Neutrophil (primary cell): Measurements from ENCODE around the gene RPS6KA2.

Experiments used
- H3K27ac ChIP-seq: fragments of 200-600 bp; sonication (generic); 2 replicates; pipeline ENCODE4 v1.5.1; 2016; ENCODE audit warnings: mild to moderate bottlenecking, moderate library complexity
- H3K27me3 ChIP-seq: fragments of 200-600 bp; sonication (generic); 2 replicates; pipeline ENCODE4 v1.6.0; 2016; ENCODE audit warnings: mild to moderate bottlenecking
- H3K36me3 ChIP-seq: fragments of 200-600 bp; sonication (generic); 2 replicates; pipeline ENCODE4 v1.5.1; 2017
- H3K4me1 ChIP-seq, 2 experiments: fragments of 200-600 bp in 1 of 2; sonication (generic) in 1 of 2; 1 replicate in 1 of 2; 2 replicates in 1 of 2; pipeline versions ENCODE4 v1.5.1 to v1.6.1; 2013 to 2016; ENCODE audit warnings: low read depth in 1 of 2, low read length in 1 of 2, mild to moderate bottlenecking in 1 of 2, moderate library complexity in 1 of 2; ENCODE audit not compliant: control insufficient read depth in 1 of 2, insufficient read depth in 1 of 2
- H3K4me3 ChIP-seq, 2 experiments: fragments of 200-600 bp in 1 of 2; sonication (generic) in 1 of 2; 1 replicate in 1 of 2; 2 replicates in 1 of 2; pipeline ENCODE4 v1.5.1; 2013 to 2016; ENCODE audit warnings: low read depth in 1 of 2, low read length in 1 of 2, mild to moderate bottlenecking in 1 of 2, moderate library complexity in 1 of 2
- H3K9me3 ChIP-seq: fragments of 200-600 bp; sonication (generic); 2 replicates; pipeline ENCODE4 v1.5.1; 2016
- TF ChIP-seq, protein P1 (sequence below): fragments of 200-600 bp; sonication (generic); IDR thresholded peaks from 2 replicates; pipeline ENCODE4 v1.5.1; 2016; ENCODE audit warnings: antibody characterized with exemption

RPS6KA2 gene

DNA sequence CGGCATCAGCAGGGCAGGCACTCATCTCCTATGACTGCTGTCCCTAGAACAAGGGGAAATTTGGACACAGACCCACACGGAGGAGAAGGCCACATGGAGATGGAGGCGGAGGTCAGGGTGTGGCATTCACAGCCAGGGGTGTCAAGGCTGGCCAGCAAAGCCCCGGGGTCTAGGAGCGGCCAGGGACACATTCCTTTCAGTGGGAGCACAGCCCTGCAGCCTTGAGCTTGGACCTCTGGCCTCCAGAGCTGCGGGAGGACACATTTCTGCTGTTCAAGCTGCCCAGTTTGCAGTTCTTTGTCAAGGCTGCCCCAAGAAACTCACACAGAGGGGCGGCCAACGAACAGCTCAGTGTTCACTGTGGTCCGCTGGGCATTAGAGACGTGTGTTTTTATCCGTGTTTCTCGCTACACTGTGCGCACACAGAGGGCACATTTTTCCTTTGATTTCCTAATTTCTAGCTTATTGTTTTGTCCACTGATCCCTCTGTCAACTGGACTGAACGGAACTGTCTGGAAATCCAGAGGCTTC is 150.9 kb downstream of the RPS6KA2 start:
- Histone ChIP-seq H3K27me3 (no peaks in the 10 kb centered on the region), H3K27ac (no peak overlapping the region), H3K9me3 (no peaks in the 10 kb centered on the region), H3K4me1 (no peaks in the 10 kb centered on the region), H3K4me3 (no peak overlapping the region), H3K36me3 (peaks cover 90% of the 10 kb centered on the region)
- TF ChIP-seq, protein P1, sequence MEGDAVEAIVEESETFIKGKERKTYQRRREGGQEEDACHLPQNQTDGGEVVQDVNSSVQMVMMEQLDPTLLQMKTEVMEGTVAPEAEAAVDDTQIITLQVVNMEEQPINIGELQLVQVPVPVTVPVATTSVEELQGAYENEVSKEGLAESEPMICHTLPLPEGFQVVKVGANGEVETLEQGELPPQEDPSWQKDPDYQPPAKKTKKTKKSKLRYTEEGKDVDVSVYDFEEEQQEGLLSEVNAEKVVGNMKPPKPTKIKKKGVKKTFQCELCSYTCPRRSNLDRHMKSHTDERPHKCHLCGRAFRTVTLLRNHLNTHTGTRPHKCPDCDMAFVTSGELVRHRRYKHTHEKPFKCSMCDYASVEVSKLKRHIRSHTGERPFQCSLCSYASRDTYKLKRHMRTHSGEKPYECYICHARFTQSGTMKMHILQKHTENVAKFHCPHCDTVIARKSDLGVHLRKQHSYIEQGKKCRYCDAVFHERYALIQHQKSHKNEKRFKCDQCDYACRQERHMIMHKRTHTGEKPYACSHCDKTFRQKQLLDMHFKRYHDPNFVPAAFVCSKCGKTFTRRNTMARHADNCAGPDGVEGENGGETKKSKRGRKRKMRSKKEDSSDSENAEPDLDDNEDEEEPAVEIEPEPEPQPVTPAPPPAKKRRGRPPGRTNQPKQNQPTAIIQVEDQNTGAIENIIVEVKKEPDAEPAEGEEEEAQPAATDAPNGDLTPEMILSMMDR, result no peak

DNA sequence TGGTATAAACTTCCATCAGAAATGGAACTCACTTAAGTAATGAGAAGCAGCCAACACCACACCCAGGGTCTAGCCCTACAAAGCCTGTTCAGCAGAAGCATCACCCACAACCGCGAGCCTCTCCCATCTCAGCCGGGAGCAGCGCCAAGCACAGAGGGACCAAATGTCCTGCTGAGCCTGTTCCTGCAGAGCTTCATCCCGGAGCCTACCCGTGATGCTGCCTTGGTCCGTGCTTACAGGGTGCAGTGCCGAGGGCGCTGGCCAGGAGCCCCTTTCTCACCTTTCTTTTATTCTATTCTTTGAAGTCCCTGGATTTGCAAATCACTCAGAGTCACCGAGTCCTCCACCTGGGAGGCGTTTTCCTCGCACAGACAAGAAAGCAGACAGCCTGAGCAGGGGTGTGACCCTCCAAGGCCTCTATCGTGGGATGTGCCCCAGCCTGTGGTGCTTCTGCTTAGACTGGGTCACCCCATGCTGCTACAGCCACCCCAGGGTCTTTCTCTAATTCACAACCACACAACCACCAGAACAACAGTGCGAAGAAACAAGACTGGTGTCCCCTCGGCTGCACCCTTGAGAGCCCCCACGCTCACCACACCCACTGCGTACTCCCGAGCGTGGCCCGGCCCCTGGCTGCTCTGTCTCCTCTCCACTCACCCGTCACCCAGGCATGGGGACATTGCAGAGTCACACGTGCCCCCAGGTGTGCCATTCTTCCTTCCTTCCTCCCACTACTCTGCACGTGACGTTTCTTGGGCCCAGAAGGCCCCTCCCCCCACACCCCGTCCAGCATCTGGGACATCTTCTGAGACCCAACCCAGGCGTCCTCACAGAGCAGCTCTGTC is 152.1 kb downstream of the RPS6KA2 start:
- Histone ChIP-seq H3K9me3 (no peaks in the 10 kb centered on the region), H3K36me3 (peaks cover 99% of the 10 kb centered on the region), H3K27ac (no peak overlapping the region), H3K4me3 (no peak overlapping the region), H3K27me3 (no peaks in the 10 kb centered on the region), H3K4me1 (no peaks in the 10 kb centered on the region)
- TF ChIP-seq, protein P1, result no peak

DNA sequence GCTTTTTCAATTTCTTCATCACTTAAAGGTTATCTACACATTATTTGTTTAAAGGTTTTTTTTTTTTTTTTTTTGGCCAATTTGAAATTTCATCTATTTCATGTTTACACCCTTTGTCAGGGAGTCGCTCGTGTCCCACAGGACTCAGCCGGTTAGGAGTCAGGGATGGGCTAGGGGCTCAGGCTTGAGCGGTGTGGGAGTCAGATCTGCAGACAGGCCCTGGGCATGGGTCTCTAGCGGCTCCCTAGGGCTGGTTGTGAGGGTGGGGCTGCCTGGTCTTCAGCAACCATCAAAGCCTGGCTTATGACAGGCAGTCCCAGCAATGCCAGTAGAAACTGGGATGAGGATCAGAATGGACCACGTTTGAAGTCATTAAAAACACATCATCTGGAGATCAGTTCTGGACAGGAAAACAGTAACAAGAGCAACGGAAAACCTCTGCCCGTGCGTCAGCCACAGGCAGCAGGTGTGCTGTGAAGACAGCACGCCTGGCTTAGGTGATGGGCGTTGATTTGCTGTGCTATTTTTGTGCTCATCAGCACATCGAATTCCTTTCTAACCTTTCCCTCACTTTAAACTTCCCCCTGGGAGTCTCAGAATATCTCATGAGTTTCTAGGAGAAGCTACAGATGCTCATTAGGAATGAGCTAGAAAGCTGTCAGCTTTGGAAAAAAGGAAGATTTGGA is 153.0 kb downstream of the RPS6KA2 start:
- H3K36me3 ChIP-seq, result peaks cover 99% of the 10 kb centered on the region
- TF ChIP-seq, protein P1, result no peak
- H3K27me3 ChIP-seq, result no peaks in the 10 kb centered on the region
- no peaks in the 10 kb centered on the region for H3K4me1 ChIP-seq
- no peak overlapping the region for H3K27ac ChIP-seq
- H3K4me3 ChIP-seq, result no peak overlapping the region
- H3K9me3 ChIP-seq, result no peaks in the 10 kb centered on the region

DNA sequence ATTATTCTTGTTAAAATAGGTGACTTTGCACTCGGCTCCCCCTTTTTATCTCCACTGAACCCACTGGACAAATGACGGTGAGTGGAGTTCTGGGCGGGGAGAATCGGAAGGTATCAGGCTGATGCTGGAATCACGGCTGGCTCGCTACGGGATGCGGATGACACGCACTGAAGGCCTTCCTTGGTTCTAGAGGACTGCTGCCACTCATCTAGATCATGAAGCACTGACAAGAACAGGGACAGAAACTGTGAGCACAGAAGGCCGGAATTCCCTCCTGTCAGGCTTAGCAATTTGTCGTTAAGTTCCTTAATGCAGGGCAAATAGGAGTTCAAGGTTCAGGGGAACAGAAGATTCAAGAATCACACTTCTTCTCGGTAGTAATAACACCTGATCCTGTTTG is 154.4 kb downstream of the RPS6KA2 start:
- Histone ChIP-seq H3K9me3 (no peaks in the 10 kb centered on the region), H3K36me3 (peaks cover 99% of the 10 kb centered on the region)
- TF ChIP-seq, protein P1, result no peak

DNA sequence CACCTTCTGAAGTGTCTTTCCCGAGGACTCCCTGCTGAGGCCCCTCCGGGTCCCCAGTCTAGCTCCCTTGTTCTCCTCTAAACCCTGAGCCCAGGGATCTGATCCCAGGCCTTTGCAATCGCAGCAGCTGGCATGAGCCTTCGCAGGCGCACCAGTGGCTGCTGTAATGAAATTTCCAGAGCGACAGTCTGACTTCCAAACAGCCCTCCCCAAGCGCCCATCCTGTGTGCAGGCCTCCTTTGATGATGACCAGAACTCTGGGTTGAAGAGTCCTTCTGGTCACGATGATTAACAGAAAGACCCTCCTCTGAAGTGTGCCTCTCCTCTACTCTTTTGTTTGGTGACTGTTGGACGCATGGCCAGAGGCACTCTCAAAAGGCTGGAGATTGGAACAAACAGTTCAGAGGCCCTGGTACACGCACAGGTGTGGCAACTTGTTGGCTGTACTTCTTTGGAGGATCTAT is 155.2 kb downstream of the RPS6KA2 start:
- H3K4me3 ChIP-seq, result no peak overlapping the region
- H3K9me3 ChIP-seq, result no peaks in the 10 kb centered on the region
- no peaks in the 10 kb centered on the region for H3K27me3 ChIP-seq
- TF ChIP-seq, protein P1, result no peak
- no peak overlapping the region for H3K27ac ChIP-seq
- H3K36me3 ChIP-seq, result peaks cover 99% of the 10 kb centered on the region
- no peaks in the 10 kb centered on the region for H3K4me1 ChIP-seq

More for the DNA sequence above, 154.4 kb downstream of the RPS6KA2 start:
- Histone ChIP-seq H3K27ac (no peak overlapping the region), H3K27me3 (no peaks in the 10 kb centered on the region), H3K4me3 (no peak overlapping the region), H3K4me1 (no peaks in the 10 kb centered on the region)
